Lung (tissue), 12 donors: ENCODE measurements around the gene INSRR. TPM values are rescaled to one million over a fixed set of nuclear protein-coding genes. Genes with fewer than 3 reads are reported as not detected.

Source experiments
- ATAC-seq: fragments of 200-7000 bp; cut with Tn5 transposase; one replicate; pipeline ENCODE4 v1.9.1; 2020; ENCODE audit warnings: moderate number of reproducible peaks; ENCODE audit not compliant: insufficient read depth, low FRiP score
- DNase-seq, 3 donors: peaks; one replicate each; pipeline ENCODE4 v3.0.0-alpha.2; 2013 to 2017
- H3K27ac ChIP-seq, 2 donors: one replicate each; pipeline ENCODE4 v1.5.1; 2013; ENCODE audit warnings: mild to moderate bottlenecking in 2 of 2, moderate library complexity in 2 of 2, control low read depth in 1 of 2, inconsistent platforms in 1 of 2, low read depth in 1 of 2, low read length in 1 of 2
- H3K27me3 ChIP-seq, 3 donors: one replicate each; pipeline ENCODE4 v1.5.1; 2013; ENCODE audit warnings: low read length in 2 of 3; ENCODE audit not compliant: control insufficient read depth in 3 of 3, insufficient read depth in 3 of 3
- H3K36me3 ChIP-seq, 4 donors: one replicate each; pipeline ENCODE4 v1.5.1; 2013; ENCODE audit warnings: low read length in 4 of 4, mild to moderate bottlenecking in 1 of 4, moderate library complexity in 1 of 4; ENCODE audit not compliant: control insufficient read depth in 4 of 4, insufficient read depth in 4 of 4
- H3K4me1 ChIP-seq, 5 donors: one replicate each; pipeline ENCODE4 v1.5.1; 2013; ENCODE audit warnings: low read length in 5 of 5, mild to moderate bottlenecking in 2 of 5, moderate library complexity in 1 of 5; ENCODE audit not compliant: control insufficient read depth in 5 of 5, insufficient read depth in 5 of 5
- H3K4me3 ChIP-seq: one replicate; pipeline ENCODE4 v1.5.1; 2013; ENCODE audit warnings: mild to moderate bottlenecking, control low read depth, moderate library complexity
- H3K9ac ChIP-seq, 2 donors: one replicate each; pipeline ENCODE4 v1.5.1; 2013; ENCODE audit warnings: low read length in 2 of 2, control low read depth in 1 of 2; ENCODE audit not compliant: insufficient read depth in 1 of 2
- H3K9me3 ChIP-seq, 4 donors: one replicate each; pipeline ENCODE4 v1.5.1; 2013; ENCODE audit warnings: low read length in 3 of 4, mild to moderate bottlenecking in 1 of 4, moderate library complexity in 1 of 4; ENCODE audit not compliant: control insufficient read depth in 4 of 4, insufficient read depth in 3 of 4
- WGBS, 2 donors: extraction: QIAGEN DNeasy Blood & Tissue Kit; methylation state at CpG; one replicate each; pipeline ENCODE4 v1.1.7; 2013; 5-methylcytosine and 5-hydroxymethylcytosine counted together
- polyA plus RNA-seq, 2 donors: library from polyadenylated mRNA; stranded (reverse); fragments of 200-250 nt; gene quantifications; one replicate each; pipeline ENCODE4 v1.2.1, GENCODE V29; 2013
- total RNA-seq, 2 donors: library from RNA; depleted of rRNA in 1 of 2; stranded (reverse); fragments of >200 nt in 1 of 2; gene quantifications; one replicate each; pipeline ENCODE4 v1.2.1, GENCODE V29; 2014 to 2021
- TF ChIP-seq, protein P1 (sequence below): IDR thresholded peaks from 2 replicates; pipeline ENCODE4 v1.5.1; 2012; ENCODE audit warnings: mild to moderate bottlenecking; ENCODE audit errors: control extremely low read depth, extremely low read depth
- donor health status: control.
- donor health status: control.
- donor health status: Bipolar disorder and iron deficiency.
- donor health status: healthy.
- donor health status: DM: yes; HTN: yes; CAD: no.

Gene INSRR
- total and polyA plus RNA-seq, 4 donors = not detected

DNA sequence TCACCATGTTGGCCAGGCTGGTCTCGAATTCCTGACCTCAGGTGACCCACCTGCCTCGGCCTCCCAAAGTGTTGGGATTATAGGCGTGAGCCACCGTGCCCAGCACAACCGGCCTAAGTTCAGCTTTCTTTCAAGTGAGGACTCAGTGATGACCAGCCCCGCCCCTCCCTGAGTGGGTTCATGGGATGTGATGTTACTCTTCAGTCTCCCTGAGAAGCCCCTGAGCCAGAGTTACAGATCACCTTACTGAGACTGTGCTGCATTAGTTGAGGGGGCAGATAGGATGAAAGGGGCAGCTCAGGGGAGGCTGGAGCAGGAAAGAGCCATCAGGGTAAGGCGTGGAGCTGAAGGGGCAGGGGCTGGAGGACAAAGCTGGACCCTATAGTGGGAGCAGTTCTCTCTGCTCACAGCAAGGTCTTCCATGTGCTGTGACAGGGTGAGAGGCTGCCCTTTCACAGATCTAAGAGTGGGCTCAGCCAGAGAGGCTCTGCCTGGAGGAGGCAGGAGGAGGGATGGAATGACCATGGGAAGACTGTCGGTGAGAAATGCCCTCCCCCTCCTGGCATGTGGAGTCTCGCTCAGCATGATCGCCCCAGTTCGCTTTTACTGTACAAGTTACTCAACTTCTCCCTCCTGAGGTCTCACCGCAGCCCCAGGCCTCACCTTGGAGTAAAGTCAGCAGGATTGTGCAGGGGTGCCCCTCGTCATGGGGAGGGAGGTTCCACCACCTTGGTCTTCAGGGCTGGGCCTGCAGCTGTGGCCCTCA, 55.6 kb downstream of the INSRR start:
- Histone ChIP-seq H3K9ac (no peak overlapping the region), H3K4me1 (peaks cover 3 to 14% (median 6%) of the 10 kb centered on the region in 5 donors), H3K27ac (no peak overlapping the region), H3K4me3 (no peak overlapping the region), H3K36me3 (peaks cover 3 to 25% (median 13%) of the 10 kb centered on the region in 4 donors), H3K27me3 (no peaks in the 10 kb centered on the region), H3K9me3 (no peaks in the 10 kb centered on the region)
- DNase-seq (no peak), ATAC-seq (no peak)
- WGBS, 2 donors = 89% methylated on average over 13 of the region's 13 CpGs
- TF ChIP-seq, protein P1, sequence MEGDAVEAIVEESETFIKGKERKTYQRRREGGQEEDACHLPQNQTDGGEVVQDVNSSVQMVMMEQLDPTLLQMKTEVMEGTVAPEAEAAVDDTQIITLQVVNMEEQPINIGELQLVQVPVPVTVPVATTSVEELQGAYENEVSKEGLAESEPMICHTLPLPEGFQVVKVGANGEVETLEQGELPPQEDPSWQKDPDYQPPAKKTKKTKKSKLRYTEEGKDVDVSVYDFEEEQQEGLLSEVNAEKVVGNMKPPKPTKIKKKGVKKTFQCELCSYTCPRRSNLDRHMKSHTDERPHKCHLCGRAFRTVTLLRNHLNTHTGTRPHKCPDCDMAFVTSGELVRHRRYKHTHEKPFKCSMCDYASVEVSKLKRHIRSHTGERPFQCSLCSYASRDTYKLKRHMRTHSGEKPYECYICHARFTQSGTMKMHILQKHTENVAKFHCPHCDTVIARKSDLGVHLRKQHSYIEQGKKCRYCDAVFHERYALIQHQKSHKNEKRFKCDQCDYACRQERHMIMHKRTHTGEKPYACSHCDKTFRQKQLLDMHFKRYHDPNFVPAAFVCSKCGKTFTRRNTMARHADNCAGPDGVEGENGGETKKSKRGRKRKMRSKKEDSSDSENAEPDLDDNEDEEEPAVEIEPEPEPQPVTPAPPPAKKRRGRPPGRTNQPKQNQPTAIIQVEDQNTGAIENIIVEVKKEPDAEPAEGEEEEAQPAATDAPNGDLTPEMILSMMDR = no peak

DNA sequence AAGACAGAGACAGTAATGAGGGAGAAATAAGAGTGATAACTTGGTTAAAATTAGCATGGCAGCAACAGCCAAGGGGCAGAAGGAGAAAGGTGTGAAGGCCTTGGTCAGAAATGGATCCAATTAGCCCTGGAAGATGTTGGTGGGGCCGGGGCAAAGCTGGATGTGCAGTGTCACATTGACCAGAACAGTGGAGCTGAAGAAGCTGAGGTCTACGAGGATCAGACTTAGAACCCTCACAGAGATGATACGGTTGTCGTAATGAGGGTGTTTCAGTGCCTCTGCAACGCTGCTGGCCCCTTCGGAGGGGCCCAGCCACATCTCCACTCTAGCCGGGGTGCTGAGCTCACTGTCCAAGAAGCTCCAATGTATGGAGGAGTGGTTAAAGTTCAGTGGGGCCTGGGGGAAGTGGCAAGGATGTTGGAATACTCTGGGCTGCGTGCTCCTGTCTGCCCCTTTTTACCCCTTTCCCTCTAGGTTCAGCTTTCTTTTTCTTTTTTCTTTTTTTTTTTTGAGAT, 56.4 kb downstream of the INSRR start:
- Histone ChIP-seq H3K27ac (no peak overlapping the region), H3K36me3 (peaks cover 7 to 29% (median 20%) of the 10 kb centered on the region in 4 donors)

GRCh38 chr1:156801409-156802121, 57.4 kb downstream of the INSRR start:
- ATAC-seq = no peak
- peaks cover 9 to 35% (median 22%) of the 10 kb centered on the region in 4 donors for H3K36me3 ChIP-seq

More for the DNA sequence above, 56.4 kb downstream of the INSRR start:
- 89 to 93% methylated on average over 8 of the region's 8 CpGs for WGBS, 2 donors
- ATAC-seq = no peak
- TF ChIP-seq, protein P1 = no peak
- no peak for DNase-seq
- no peaks in the 10 kb centered on the region for H3K9me3 ChIP-seq
- no peak overlapping the region for H3K9ac ChIP-seq
- H3K27me3 ChIP-seq = no peaks in the 10 kb centered on the region
- peaks cover 2 to 14% (median 6%) of the 10 kb centered on the region in 5 donors for H3K4me1 ChIP-seq
- H3K4me3 ChIP-seq = no peak overlapping the region

More at GRCh38 chr1:156801409-156802121, 57.4 kb downstream of the INSRR start:
- DNase-seq = no peak
- Histone ChIP-seq H3K27me3 (no peaks in the 10 kb centered on the region), H3K9ac (no peak overlapping the region), H3K4me1 (peaks cover 0 to 14% (median 6%) of the 10 kb centered on the region in 5 donors), H3K4me3 (no peak overlapping the region), H3K9me3 (no peaks in the 10 kb centered on the region), H3K27ac (no peak overlapping the region)
- TF ChIP-seq, protein P1 = no peak
- WGBS, 2 donors = 48 to 68% methylated on average over 7 of the region's 7 CpGs
